ENCODE measurements around the gene EXOC4.

EXOC4 gene

DNA sequence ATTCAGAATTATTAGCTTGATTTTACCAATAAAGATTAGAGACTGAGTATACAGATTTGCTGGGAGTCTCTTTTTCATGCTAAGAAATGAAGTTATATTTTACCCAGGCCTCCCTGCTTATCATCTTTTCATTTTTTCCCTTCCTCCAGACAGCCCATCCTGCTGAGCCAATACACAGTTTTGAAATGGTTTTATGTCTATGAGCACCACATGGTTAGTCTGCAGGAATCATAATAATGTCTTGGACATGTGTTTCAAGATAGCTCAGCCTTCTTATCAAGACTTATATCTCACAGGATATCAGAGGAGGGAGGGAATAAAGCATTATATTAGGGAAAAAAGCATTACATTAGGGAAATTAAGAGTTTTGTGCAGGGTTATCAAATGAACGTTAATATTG lies 157.1 kb downstream of the EXOC4 start:
- TF ChIP-seq SP7 (tag by site-specific recombination; IDR thresholded peaks at IDR 0.05) (no peak), ZNF223 (tag by site-specific recombination; IDR thresholded peaks at IDR 0.05) (no peak), ZFP69B (tag by site-specific recombination; IDR thresholded peaks at IDR 0.05) (no peak), ZNF544 (tag by site-specific recombination; IDR thresholded peaks at IDR 0.05) (no peak), GLI2 (tag by site-specific recombination; IDR thresholded peaks at IDR 0.05; ENCODE audit: borderline replicate concordance, low read depth) (no peak)
- TF ChIP-seq, protein P1, sequence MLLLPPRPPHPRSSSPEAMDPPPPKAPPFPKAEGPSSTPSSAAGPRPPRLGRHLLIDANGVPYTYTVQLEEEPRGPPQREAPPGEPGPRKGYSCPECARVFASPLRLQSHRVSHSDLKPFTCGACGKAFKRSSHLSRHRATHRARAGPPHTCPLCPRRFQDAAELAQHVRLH (tag by site-specific recombination; IDR thresholded peaks at IDR 0.05), result no peak
- TF ChIP-seq, protein P2, sequence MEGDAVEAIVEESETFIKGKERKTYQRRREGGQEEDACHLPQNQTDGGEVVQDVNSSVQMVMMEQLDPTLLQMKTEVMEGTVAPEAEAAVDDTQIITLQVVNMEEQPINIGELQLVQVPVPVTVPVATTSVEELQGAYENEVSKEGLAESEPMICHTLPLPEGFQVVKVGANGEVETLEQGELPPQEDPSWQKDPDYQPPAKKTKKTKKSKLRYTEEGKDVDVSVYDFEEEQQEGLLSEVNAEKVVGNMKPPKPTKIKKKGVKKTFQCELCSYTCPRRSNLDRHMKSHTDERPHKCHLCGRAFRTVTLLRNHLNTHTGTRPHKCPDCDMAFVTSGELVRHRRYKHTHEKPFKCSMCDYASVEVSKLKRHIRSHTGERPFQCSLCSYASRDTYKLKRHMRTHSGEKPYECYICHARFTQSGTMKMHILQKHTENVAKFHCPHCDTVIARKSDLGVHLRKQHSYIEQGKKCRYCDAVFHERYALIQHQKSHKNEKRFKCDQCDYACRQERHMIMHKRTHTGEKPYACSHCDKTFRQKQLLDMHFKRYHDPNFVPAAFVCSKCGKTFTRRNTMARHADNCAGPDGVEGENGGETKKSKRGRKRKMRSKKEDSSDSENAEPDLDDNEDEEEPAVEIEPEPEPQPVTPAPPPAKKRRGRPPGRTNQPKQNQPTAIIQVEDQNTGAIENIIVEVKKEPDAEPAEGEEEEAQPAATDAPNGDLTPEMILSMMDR (tag by site-specific recombination; IDR thresholded peaks at IDR 0.05), result no peak
- CTCF ChIA-PET, result no interaction called here
- no peak overlapping the region for H3K4me3 ChIP-seq (ENCODE audit: low read depth, low read length)
- POLR2A ChIA-PET, result no interaction called here
- H3K9me3 ChIP-seq (ENCODE audit: control insufficient read depth, insufficient read depth, low read depth, low read length), result no peaks in the 10 kb centered on the region
- H3K27ac ChIP-seq (ENCODE audit: extremely low read depth, low read depth, low read length), result no peak overlapping the region
- H3K4me1 ChIP-seq (ENCODE audit: control insufficient read depth, insufficient read depth, low read length), result no peaks in the 10 kb centered on the region
- H3K36me3 ChIP-seq (ENCODE audit: control insufficient read depth in 2 of 2, insufficient read depth in 1 of 2, low read length in 2 of 2), result no peaks in the 10 kb centered on the region

- no peaks in the 10 kb centered on the region for H3K9me3 ChIP-seq (ENCODE audit: control insufficient read depth, insufficient read depth, low read depth, low read length)
- H3K27ac ChIP-seq (ENCODE audit: extremely low read depth, low read depth, low read length), result no peak overlapping the region
- CTCF ChIA-PET, result no interaction called here
- H3K4me1 ChIP-seq (ENCODE audit: control insufficient read depth, insufficient read depth, low read length), result no peaks in the 10 kb centered on the region
- no peaks in the 10 kb centered on the region for H3K36me3 ChIP-seq (ENCODE audit: control insufficient read depth in 2 of 2, insufficient read depth in 1 of 2, low read length in 2 of 2)
- no peak overlapping the region for H3K4me3 ChIP-seq (ENCODE audit: low read depth, low read length)
- POLR2A ChIA-PET, result no interaction called here
- TF ChIP-seq OVOL3 (tag by site-specific recombination; IDR thresholded peaks at IDR 0.05) (no peak), ZSCAN23 (tag by site-specific recombination; IDR thresholded peaks at IDR 0.05) (no peak), OSR2 (tag by site-specific recombination; IDR thresholded peaks at IDR 0.05) (no peak), ZNF223 (tag by site-specific recombination; IDR thresholded peaks at IDR 0.05) (no peak), ZNF157 (tag by site-specific recombination; IDR thresholded peaks at IDR 0.05) (no peak), ZBTB20 (tag by site-specific recombination; IDR thresholded peaks at IDR 0.05) (no peak), ZFP41 (tag by site-specific recombination; IDR thresholded peaks at IDR 0.05; ENCODE audit: borderline replicate concordance) (no peak), ZNF23 (tag by site-specific recombination; IDR thresholded peaks at IDR 0.05; ENCODE audit: borderline replicate concordance) (no peak), ZNF626 (tag by site-specific recombination; IDR thresholded peaks at IDR 0.05) (no peak), ZNF341 (tag by site-specific recombination; IDR thresholded peaks at IDR 0.05; ENCODE audit: low read depth) (no peak), ZNF514 (tag by site-specific recombination; IDR thresholded peaks at IDR 0.05) (no peak), ZNF169 (tag by site-specific recombination; IDR thresholded peaks at IDR 0.05) (no peak), SALL2 (tag by site-specific recombination; IDR thresholded peaks at IDR 0.05; ENCODE audit: borderline replicate concordance) (no peak), ZNF426 (tag by site-specific recombination; IDR thresholded peaks at IDR 0.05) (no peak), ZNF792 (tag by site-specific recombination; IDR thresholded peaks at IDR 0.05) (no peak)
- TF ChIP-seq, protein P3, sequence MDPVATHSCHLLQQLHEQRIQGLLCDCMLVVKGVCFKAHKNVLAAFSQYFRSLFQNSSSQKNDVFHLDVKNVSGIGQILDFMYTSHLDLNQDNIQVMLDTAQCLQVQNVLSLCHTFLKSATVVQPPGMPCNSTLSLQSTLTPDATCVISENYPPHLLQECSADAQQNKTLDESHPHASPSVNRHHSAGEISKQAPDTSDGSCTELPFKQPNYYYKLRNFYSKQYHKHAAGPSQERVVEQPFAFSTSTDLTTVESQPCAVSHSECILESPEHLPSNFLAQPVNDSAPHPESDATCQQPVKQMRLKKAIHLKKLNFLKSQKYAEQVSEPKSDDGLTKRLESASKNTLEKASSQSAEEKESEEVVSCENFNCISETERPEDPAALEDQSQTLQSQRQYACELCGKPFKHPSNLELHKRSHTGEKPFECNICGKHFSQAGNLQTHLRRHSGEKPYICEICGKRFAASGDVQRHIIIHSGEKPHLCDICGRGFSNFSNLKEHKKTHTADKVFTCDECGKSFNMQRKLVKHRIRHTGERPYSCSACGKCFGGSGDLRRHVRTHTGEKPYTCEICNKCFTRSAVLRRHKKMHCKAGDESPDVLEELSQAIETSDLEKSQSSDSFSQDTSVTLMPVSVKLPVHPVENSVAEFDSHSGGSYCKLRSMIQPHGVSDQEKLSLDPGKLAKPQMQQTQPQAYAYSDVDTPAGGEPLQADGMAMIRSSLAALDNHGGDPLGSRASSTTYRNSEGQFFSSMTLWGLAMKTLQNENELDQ (tag by site-specific recombination; IDR thresholded peaks at IDR 0.05; ENCODE audit: low read depth), result no peak
- TF ChIP-seq, protein P4, sequence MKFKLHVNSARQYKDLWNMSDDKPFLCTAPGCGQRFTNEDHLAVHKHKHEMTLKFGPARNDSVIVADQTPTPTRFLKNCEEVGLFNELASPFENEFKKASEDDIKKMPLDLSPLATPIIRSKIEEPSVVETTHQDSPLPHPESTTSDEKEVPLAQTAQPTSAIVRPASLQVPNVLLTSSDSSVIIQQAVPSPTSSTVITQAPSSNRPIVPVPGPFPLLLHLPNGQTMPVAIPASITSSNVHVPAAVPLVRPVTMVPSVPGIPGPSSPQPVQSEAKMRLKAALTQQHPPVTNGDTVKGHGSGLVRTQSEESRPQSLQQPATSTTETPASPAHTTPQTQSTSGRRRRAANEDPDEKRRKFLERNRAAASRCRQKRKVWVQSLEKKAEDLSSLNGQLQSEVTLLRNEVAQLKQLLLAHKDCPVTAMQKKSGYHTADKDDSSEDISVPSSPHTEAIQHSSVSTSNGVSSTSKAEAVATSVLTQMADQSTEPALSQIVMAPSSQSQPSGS (tag by site-specific recombination; IDR thresholded peaks at IDR 0.05; ENCODE audit: low read depth), result no peak
- TF ChIP-seq, protein P5, sequence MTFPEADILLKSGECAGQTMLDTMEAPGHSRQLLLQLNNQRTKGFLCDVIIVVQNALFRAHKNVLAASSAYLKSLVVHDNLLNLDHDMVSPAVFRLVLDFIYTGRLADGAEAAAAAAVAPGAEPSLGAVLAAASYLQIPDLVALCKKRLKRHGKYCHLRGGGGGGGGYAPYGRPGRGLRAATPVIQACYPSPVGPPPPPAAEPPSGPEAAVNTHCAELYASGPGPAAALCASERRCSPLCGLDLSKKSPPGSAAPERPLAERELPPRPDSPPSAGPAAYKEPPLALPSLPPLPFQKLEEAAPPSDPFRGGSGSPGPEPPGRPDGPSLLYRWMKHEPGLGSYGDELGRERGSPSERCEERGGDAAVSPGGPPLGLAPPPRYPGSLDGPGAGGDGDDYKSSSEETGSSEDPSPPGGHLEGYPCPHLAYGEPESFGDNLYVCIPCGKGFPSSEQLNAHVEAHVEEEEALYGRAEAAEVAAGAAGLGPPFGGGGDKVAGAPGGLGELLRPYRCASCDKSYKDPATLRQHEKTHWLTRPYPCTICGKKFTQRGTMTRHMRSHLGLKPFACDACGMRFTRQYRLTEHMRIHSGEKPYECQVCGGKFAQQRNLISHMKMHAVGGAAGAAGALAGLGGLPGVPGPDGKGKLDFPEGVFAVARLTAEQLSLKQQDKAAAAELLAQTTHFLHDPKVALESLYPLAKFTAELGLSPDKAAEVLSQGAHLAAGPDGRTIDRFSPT (tag by site-specific recombination; IDR thresholded peaks at IDR 0.05), result no peak
- TF ChIP-seq, protein P6, sequence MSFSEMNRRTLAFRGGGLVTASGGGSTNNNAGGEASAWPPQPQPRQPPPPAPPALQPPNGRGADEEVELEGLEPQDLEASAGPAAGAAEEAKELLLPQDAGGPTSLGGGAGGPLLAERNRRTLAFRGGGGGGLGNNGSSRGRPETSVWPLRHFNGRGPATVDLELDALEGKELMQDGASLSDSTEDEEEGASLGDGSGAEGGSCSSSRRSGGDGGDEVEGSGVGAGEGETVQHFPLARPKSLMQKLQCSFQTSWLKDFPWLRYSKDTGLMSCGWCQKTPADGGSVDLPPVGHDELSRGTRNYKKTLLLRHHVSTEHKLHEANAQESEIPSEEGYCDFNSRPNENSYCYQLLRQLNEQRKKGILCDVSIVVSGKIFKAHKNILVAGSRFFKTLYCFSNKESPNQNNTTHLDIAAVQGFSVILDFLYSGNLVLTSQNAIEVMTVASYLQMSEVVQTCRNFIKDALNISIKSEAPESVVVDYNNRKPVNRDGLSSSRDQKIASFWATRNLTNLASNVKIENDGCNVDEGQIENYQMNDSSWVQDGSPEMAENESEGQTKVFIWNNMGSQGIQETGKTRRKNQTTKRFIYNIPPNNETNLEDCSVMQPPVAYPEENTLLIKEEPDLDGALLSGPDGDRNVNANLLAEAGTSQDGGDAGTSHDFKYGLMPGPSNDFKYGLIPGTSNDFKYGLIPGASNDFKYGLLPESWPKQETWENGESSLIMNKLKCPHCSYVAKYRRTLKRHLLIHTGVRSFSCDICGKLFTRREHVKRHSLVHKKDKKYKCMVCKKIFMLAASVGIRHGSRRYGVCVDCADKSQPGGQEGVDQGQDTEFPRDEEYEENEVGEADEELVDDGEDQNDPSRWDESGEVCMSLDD (tag by site-specific recombination; IDR thresholded peaks at IDR 0.05), result no peak
Observed at GRCh38 chr7:133411395-133411794, 158.5 kb downstream of the EXOC4 start.
